ENCODE data around the gene AIFM3. TPM values are rescaled to one million over a fixed set of nuclear protein-coding genes. Genes with fewer than 3 reads are reported as not detected.

Gene AIFM3
- total RNA-seq, 1 experiment from 2014 or later: 9.7 TPM

GRCh38 chr22:20970939-20971657, 4.0 kb downstream of the AIFM3 start:
- Histone ChIP-seq H3K36me3 (ENCODE audit: control insufficient read depth in 1 of 2, insufficient read depth in 2 of 2, low read length in 2 of 2) (no peaks in the 10 kb centered on the region), H3K4me1 (ENCODE audit: control insufficient read depth in 1 of 2, insufficient read depth in 2 of 2, low read length in 2 of 2) (peaks cover 0 to 4% of the 10 kb centered on the region in 2 experiments; a peak in 1 of 4 replicates), H3K9me3 (ENCODE audit: control insufficient read depth in 1 of 2, insufficient read depth in 1 of 2, low read depth in 1 of 2, low read length in 2 of 2) (no peaks in the 10 kb centered on the region), H3K4me2 (ENCODE audit: low read length) (no peak overlapping the region), H3K27ac (ENCODE audit: low read depth, low read length) (no peak overlapping the region), H3K9me2 (ENCODE audit: insufficient read depth) (no peaks in the 10 kb centered on the region), H3K27me3 (ENCODE audit: insufficient read depth, low read length) (no peaks in the 10 kb centered on the region), H3K9ac (ENCODE audit: low read length) (no peak overlapping the region), H3K4me3 (replicated peaks in 1 of 2; ENCODE audit: low read depth in 1 of 2, low read length in 2 of 2) (no peak overlapping the region), H3K79me2 (ENCODE audit: insufficient read depth, low read length) (no peaks in the 10 kb centered on the region), H4K20me1 (ENCODE audit: insufficient read depth) (no peaks in the 10 kb centered on the region), H2AFZ (ENCODE audit: low read depth, low read length, poor library complexity, severe bottlenecking) (no peak overlapping the region)
- ChIA-PET CTCF (interaction anchor here (1.3 kb wide), 1 partner anchor 11 kb away, joined by 4 read pairs; the partner anchor contains the start of gene LZTR1), RAD21 (ENCODE audit: low non-redundant PET in 1 of 2, low total read pairs in 2 of 2, uncharacterized antibody in 2 of 2, unreplicated experiment in 2 of 2) (no interaction called here), POLR2A (interaction anchor here (2.4 to 3.8 kb wide), 2 partner anchors 11 to 14 kb away, joined by 9 read pairs; partner anchors contain the start of gene LZTR1)
- ATAC-seq (no peak), DNase-seq (ENCODE audit: low read depth, low spot score) (no peak)
- intact Hi-C loops (cut with micrococcal nuclease): no loop called here
- no TSS peak for BruUV-seq (replicated peaks)
- TF ChIP-seq POLR2A (IDR thresholded peaks at IDR 0.05; ENCODE audit: borderline replicate concordance, extremely low read depth, insufficient read depth, insufficient read length) (no peak), POLR2AphosphoS5 (IDR thresholded peaks at IDR 0.05; ENCODE audit: low read depth, low read length) (no peak), TCF7L2 (IDR thresholded peaks at IDR 0.05; ENCODE audit: borderline replicate concordance, extremely low read depth, insufficient read depth, insufficient read length) (no peak), SP1 (IDR thresholded peaks at IDR 0.05; ENCODE audit: low read depth) (no peak), ATF3 (IDR thresholded peaks at IDR 0.05) (no peak), EZH2 (IDR thresholded peaks at IDR 0.05) (no peak), ZNF274 (IDR thresholded peaks at IDR 0.05; ENCODE audit: low read depth, low read length) (no peak), CEBPB (IDR thresholded peaks at IDR 0.05; ENCODE audit: low read depth) (no peak), EGR1 (IDR thresholded peaks at IDR 0.05; ENCODE audit: low read depth) (no peak), ZFX (IDR thresholded peaks at IDR 0.05) (no peak), CBX3 (IDR thresholded peaks at IDR 0.05; ENCODE audit: low read depth) (no peak), FOSL1 (IDR thresholded peaks at IDR 0.05; ENCODE audit: low read depth) (no peak), SIN3A (IDR thresholded peaks at IDR 0.05; ENCODE audit: low read depth) (no peak), JUND (IDR thresholded peaks at IDR 0.05) (no peak), SRF (IDR thresholded peaks at IDR 0.05; ENCODE audit: low read depth) (no peak), EZH2phosphoT487 (IDR thresholded peaks at IDR 0.05; ENCODE audit: borderline replicate concordance) (no peak), YY1 (IDR thresholded peaks at IDR 0.05; ENCODE audit: extremely low read depth, insufficient replicate concordance, low read depth, low read length) (no peak), ELF1 (IDR thresholded peaks at IDR 0.05; ENCODE audit: borderline replicate concordance, low read depth) (no peak)
- TF ChIP-seq, protein P1, sequence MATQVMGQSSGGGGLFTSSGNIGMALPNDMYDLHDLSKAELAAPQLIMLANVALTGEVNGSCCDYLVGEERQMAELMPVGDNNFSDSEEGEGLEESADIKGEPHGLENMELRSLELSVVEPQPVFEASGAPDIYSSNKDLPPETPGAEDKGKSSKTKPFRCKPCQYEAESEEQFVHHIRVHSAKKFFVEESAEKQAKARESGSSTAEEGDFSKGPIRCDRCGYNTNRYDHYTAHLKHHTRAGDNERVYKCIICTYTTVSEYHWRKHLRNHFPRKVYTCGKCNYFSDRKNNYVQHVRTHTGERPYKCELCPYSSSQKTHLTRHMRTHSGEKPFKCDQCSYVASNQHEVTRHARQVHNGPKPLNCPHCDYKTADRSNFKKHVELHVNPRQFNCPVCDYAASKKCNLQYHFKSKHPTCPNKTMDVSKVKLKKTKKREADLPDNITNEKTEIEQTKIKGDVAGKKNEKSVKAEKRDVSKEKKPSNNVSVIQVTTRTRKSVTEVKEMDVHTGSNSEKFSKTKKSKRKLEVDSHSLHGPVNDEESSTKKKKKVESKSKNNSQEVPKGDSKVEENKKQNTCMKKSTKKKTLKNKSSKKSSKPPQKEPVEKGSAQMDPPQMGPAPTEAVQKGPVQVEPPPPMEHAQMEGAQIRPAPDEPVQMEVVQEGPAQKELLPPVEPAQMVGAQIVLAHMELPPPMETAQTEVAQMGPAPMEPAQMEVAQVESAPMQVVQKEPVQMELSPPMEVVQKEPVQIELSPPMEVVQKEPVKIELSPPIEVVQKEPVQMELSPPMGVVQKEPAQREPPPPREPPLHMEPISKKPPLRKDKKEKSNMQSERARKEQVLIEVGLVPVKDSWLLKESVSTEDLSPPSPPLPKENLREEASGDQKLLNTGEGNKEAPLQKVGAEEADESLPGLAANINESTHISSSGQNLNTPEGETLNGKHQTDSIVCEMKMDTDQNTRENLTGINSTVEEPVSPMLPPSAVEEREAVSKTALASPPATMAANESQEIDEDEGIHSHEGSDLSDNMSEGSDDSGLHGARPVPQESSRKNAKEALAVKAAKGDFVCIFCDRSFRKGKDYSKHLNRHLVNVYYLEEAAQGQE (IDR thresholded peaks at IDR 0.05; ENCODE audit: low read depth): no peak
- TF ChIP-seq, protein P2, sequence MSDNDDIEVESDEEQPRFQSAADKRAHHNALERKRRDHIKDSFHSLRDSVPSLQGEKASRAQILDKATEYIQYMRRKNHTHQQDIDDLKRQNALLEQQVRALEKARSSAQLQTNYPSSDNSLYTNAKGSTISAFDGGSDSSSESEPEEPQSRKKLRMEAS (IDR thresholded peaks at IDR 0.05): no peak
